NCI-H2081 (cell line): ENCODE measurements around the gene FRYL.
"Not testable (repeated sequence)": the region's sequence is repeated elsewhere in the genome, so short reads cannot be mapped to it uniquely, and the experiment has no call there.

Experiments
- DNase-seq, 2 experiments: peaks; one replicate each; lab custom pipeline; 2025; lab: John Stamatoyannopoulos, UW

FRYL gene

GRCh38 chr4:48661391-48661790 lies 118.7 kb downstream of the FRYL start:
- DNase-seq: no peak

GRCh38 chr4:48660347-48660746 lies 119.7 kb downstream of the FRYL start:
- DNase-seq: peak; percentile 50 to 84

GRCh38 chr4:48654015-48654664 lies 125.9 kb downstream of the FRYL start:
- no peak for DNase-seq

- DNase-seq: no peak
Measured at GRCh38 chr4:48653217-48654014, 126.7 kb downstream of the FRYL start.

- no peak for DNase-seq
Measured at GRCh38 chr4:48651914-48652313, 128.2 kb downstream of the FRYL start.

GRCh38 chr4:48649505-48649904 lies 130.6 kb downstream of the FRYL start:
- no peak for DNase-seq

GRCh38 chr4:48645225-48645794 lies 134.8 kb downstream of the FRYL start:
- no peak for DNase-seq

GRCh38 chr4:48642421-48643374 lies 137.4 kb downstream of the FRYL start:
- no peak for DNase-seq

- no peak for DNase-seq
Measured at GRCh38 chr4:48641401-48641800, 138.7 kb downstream of the FRYL start.

GRCh38 chr4:48640699-48641098 lies 139.4 kb downstream of the FRYL start:
- no peak for DNase-seq

GRCh38 chr4:48640225-48640624 lies 139.9 kb downstream of the FRYL start:
- DNase-seq: no peak

- DNase-seq: no peak
Measured at GRCh38 chr4:48639807-48640206, 140.3 kb downstream of the FRYL start.

GRCh38 chr4:48638586-48638985 lies 141.5 kb downstream of the FRYL start:
- DNase-seq: not testable (repeated sequence)

GRCh38 chr4:48636911-48637310 lies 143.2 kb downstream of the FRYL start:
- DNase-seq: no peak

GRCh38 chr4:48635980-48636379 lies 144.1 kb downstream of the FRYL start:
- DNase-seq: no peak

GRCh38 chr4:48635310-48635709 lies 144.8 kb downstream of the FRYL start:
- no peak for DNase-seq

- DNase-seq: no peak
Measured at GRCh38 chr4:48634688-48635308, 145.3 kb downstream of the FRYL start.

GRCh38 chr4:48633657-48634056 lies 146.4 kb downstream of the FRYL start:
- no peak for DNase-seq

- DNase-seq: peak in 1 of 2 experiments; percentile 49
Measured at GRCh38 chr4:48629458-48629857, 150.6 kb downstream of the FRYL start.

- no peak for DNase-seq
Measured at GRCh38 chr4:48623182-48623780, 156.8 kb downstream of the FRYL start.

GRCh38 chr4:48620831-48621230 lies 159.2 kb downstream of the FRYL start:
- no peak for DNase-seq
